ENCODE measurements around the gene C6orf89. TPM values are rescaled to one million over a fixed set of nuclear protein-coding genes. Genes with fewer than 3 reads are reported as not detected.

Gene C6orf89
- total RNA-seq, 1 donor, result 58.2 TPM

- peak; percentile 36 for DNase-seq (ENCODE audit: low read depth)
- TF ChIP-seq, protein P1, sequence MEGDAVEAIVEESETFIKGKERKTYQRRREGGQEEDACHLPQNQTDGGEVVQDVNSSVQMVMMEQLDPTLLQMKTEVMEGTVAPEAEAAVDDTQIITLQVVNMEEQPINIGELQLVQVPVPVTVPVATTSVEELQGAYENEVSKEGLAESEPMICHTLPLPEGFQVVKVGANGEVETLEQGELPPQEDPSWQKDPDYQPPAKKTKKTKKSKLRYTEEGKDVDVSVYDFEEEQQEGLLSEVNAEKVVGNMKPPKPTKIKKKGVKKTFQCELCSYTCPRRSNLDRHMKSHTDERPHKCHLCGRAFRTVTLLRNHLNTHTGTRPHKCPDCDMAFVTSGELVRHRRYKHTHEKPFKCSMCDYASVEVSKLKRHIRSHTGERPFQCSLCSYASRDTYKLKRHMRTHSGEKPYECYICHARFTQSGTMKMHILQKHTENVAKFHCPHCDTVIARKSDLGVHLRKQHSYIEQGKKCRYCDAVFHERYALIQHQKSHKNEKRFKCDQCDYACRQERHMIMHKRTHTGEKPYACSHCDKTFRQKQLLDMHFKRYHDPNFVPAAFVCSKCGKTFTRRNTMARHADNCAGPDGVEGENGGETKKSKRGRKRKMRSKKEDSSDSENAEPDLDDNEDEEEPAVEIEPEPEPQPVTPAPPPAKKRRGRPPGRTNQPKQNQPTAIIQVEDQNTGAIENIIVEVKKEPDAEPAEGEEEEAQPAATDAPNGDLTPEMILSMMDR (IDR thresholded peaks at IDR 0.05; ENCODE audit: insufficient read depth, low read length), result no peak
Observed at GRCh38 chr6:36975231-36976006, 89.7 kb downstream of the C6orf89 start.

GRCh38 chr6:36976007-36976264 lies 90.2 kb downstream of the C6orf89 start:
- no peak for DNase-seq (ENCODE audit: low read depth)
- H3K4me3 ChIP-seq (ENCODE audit: low read depth, low read length), result no peak overlapping the region
- TF ChIP-seq, protein P1 (IDR thresholded peaks at IDR 0.05; ENCODE audit: insufficient read depth, low read length), result no peak

More at GRCh38 chr6:36975231-36976006, 89.7 kb downstream of the C6orf89 start:
- no peak overlapping the region for H3K4me3 ChIP-seq (ENCODE audit: low read depth, low read length)

GRCh38 chr6:36976509-36976908 lies 90.8 kb downstream of the C6orf89 start:
- no peak for DNase-seq (ENCODE audit: low read depth)
- H3K4me3 ChIP-seq (ENCODE audit: low read depth, low read length), result no peak overlapping the region

DNA sequence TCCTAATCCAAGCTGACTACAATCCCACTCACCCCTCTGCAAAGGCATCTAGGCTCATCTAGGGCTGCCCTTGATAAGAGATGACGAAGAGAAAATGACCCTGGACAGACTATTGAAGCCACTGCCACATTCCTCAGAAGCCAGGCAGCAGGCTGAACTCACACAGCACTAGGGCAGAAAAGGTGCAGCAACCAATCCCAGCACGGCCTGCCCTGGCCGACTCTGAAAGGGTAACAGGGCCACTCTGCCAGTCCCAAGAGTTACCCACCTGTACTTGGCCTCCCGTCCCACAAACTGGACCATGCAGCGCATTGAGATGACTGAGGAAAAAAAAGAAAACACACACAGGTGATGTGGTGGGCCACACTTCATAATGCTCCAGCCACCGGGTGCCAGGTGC lies 91.2 kb downstream of the C6orf89 start:
- no peak overlapping the region for H3K4me3 ChIP-seq (ENCODE audit: low read depth, low read length)
- TF ChIP-seq, protein P1 (IDR thresholded peaks at IDR 0.05; ENCODE audit: insufficient read depth, low read length), result no peak

More at GRCh38 chr6:36976509-36976908, 90.8 kb downstream of the C6orf89 start:
- TF ChIP-seq, protein P1 (IDR thresholded peaks at IDR 0.05; ENCODE audit: insufficient read depth, low read length), result no peak

DNA sequence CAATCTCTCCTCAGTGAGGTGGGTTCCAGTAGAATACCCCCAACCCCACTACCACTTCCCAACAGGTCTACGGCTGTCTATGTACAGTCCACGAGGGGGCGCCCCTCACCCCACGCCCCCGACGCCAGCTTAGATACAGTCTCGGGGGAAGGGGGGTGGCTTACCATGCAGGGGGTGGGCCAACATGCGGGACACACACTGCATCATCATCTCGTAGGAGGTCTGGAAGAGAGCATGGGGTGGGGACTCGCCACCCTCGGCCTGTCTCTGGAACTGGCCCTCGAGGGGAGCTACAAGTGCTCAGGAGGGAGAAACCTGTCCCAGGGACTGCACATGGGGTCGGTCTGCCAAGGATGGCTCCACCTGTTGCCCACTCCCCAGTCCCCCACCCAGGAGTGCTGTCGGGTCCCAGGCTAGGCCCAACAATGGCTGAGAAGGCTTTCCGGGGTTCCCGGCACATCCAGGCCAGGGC lies 91.8 kb downstream of the C6orf89 start:
- TF ChIP-seq, protein P1 (IDR thresholded peaks at IDR 0.05; ENCODE audit: insufficient read depth, low read length), result peak; percentile 53
- no peak for DNase-seq (ENCODE audit: low read depth)
- H3K4me3 ChIP-seq (ENCODE audit: low read depth, low read length), result no peak overlapping the region

More for the DNA sequence above, 91.2 kb downstream of the C6orf89 start:
- no peak for DNase-seq (ENCODE audit: low read depth)

Other genes starting within 250 kb of the C6orf89 start
- 246 and 749 TPM in 2 replicates for gene CDKN1A, start 207.2 kb upstream of the C6orf89 start, total RNA-seq (ENCODE audit: low replicate concordance)
- not detected in 2 replicates for gene RAB44, start 188.1 kb upstream of the C6orf89 start, total RNA-seq (ENCODE audit: low replicate concordance)
- gene CPNE5, start 46.5 kb upstream of the C6orf89 start, total RNA-seq (ENCODE audit: low replicate concordance), result 0.16 and 0.18 TPM in 2 replicates
- gene PPIL1, start 11.1 kb upstream of the C6orf89 start, total RNA-seq (ENCODE audit: low replicate concordance), result 11.4 and 36.9 TPM in 2 replicates
- gene PI16, start 68.8 kb downstream of the C6orf89 start, total RNA-seq (ENCODE audit: low replicate concordance), result 1.5 and 6.3 TPM in 2 replicates
- 160 and 201 TPM in 2 replicates for gene MTCH1, start 100.2 kb downstream of the C6orf89 start, total RNA-seq (ENCODE audit: low replicate concordance)
- gene FGD2, start 119.7 kb downstream of the C6orf89 start, total RNA-seq (ENCODE audit: low replicate concordance), result not detected in 2 replicates

All from fibroblast of the aortic adventitia (primary cell).